Neuronal stem cell (in vitro differentiated cells): Measurements from ENCODE around the gene FTCDNL1.

Experiments
- DNase-seq: peaks from one replicate; pipeline ENCODE4 v3.0.0-alpha.2; 2013; ENCODE audit warnings: low spot score
- H2AFZ ChIP-seq: one replicate; pipeline ENCODE4 v1.6.1; 2013; ENCODE audit warnings: mild to moderate bottlenecking, low read length, inconsistent platforms
- H2AK5ac ChIP-seq: 2 replicates; pipeline ENCODE4 v1.6.1; 2013; ENCODE audit warnings: low read depth, mild to moderate bottlenecking, inconsistent platforms, low read length, moderate library complexity, mixed read lengths
- H2BK120ac ChIP-seq: 2 replicates; pipeline ENCODE4 v1.6.1; 2013; ENCODE audit warnings: low read depth, mild to moderate bottlenecking, inconsistent platforms, low read length, moderate library complexity, mixed read lengths
- H2BK12ac ChIP-seq: one replicate; pipeline ENCODE4 v1.6.1; 2013; ENCODE audit warnings: low read length, inconsistent platforms
- H2BK15ac ChIP-seq: 2 replicates; pipeline ENCODE4 v1.6.1; 2013; ENCODE audit warnings: mild to moderate bottlenecking, low read length, inconsistent platforms, mixed read lengths
- H2BK5ac ChIP-seq: one replicate; pipeline ENCODE4 v1.6.1; 2013; ENCODE audit warnings: inconsistent platforms, mild to moderate bottlenecking, low read length, moderate library complexity
- H3K14ac ChIP-seq: one replicate; pipeline ENCODE4 v1.6.1; 2013; ENCODE audit warnings: low read length, inconsistent platforms
- H3K18ac ChIP-seq: 2 replicates; pipeline ENCODE4 v1.6.1; 2013; ENCODE audit warnings: low read length, inconsistent platforms
- H3K23ac ChIP-seq: 2 replicates; pipeline ENCODE4 v1.6.1; 2013; ENCODE audit warnings: low read depth, mild to moderate bottlenecking, mixed read lengths, low read length, inconsistent platforms; ENCODE audit not compliant: poor library complexity
- H3K27ac ChIP-seq: replicated peaks from 3 replicates; pipeline ENCODE4 v1.5.1; 2013; ENCODE audit warnings: low read length, inconsistent platforms
- H3K27me3 ChIP-seq, 3 experiments: 2 replicates each; pipeline ENCODE4 v1.6.1; 2013; ENCODE audit warnings: low read length in 3 of 3, mild to moderate bottlenecking in 2 of 3, inconsistent platforms in 1 of 3, low read depth in 1 of 3, mixed read lengths in 1 of 3, moderate library complexity in 1 of 3; ENCODE audit not compliant: control insufficient read depth in 3 of 3, insufficient read depth in 3 of 3
- H3K36me3 ChIP-seq, 2 donors: replicated peaks in 1 of 2; 2 replicates each; pipeline ENCODE4 v1.6.1; 2013; ENCODE audit warnings: low read length in 2 of 2; ENCODE audit not compliant: control insufficient read depth in 2 of 2, insufficient read depth in 2 of 2
- H3K4ac ChIP-seq: 2 replicates; pipeline ENCODE4 v1.6.1; 2013; ENCODE audit warnings: inconsistent platforms, mild to moderate bottlenecking, low read length, moderate library complexity
- H3K4me1 ChIP-seq, 2 donors: 1 replicate in 1 of 2; 2 replicates in 1 of 2; pipeline ENCODE4 v1.6.1; 2013; ENCODE audit warnings: low read length in 2 of 2, low read depth in 1 of 2; ENCODE audit not compliant: control insufficient read depth in 2 of 2, insufficient read depth in 1 of 2
- H3K4me2 ChIP-seq: one replicate; pipeline ENCODE4 v1.6.1; 2013; ENCODE audit warnings: mild to moderate bottlenecking, low read length, inconsistent platforms; ENCODE audit not compliant: insufficient read depth, poor library complexity, severe bottlenecking
- H3K4me3 ChIP-seq, 2 donors: 2 replicates each; pipeline ENCODE4 v1.5.1; 2013; ENCODE audit warnings: low read length in 2 of 2, mild to moderate bottlenecking in 2 of 2, inconsistent platforms in 1 of 2, moderate library complexity in 1 of 2
- H3K79me1 ChIP-seq: one replicate; pipeline ENCODE4 v1.6.1; 2013; ENCODE audit warnings: low read depth, mild to moderate bottlenecking, inconsistent platforms, low read length, moderate library complexity
- H3K9ac ChIP-seq: one replicate; pipeline ENCODE4 v1.6.1; 2013; ENCODE audit warnings: mild to moderate bottlenecking, low read depth, low read length, inconsistent platforms; ENCODE audit not compliant: poor library complexity
- H3K9me3 ChIP-seq, 2 donors: replicated peaks in 1 of 2; 2 replicates each; pipeline versions ENCODE3 to v1.6.1; 2013; ENCODE audit warnings: low read length in 2 of 2, mild to moderate bottlenecking in 2 of 2, inconsistent platforms in 1 of 2, low read depth in 1 of 2, mixed read lengths in 1 of 2, moderate library complexity in 1 of 2; ENCODE audit not compliant: control insufficient read depth in 2 of 2, insufficient read depth in 1 of 2
- H4K8ac ChIP-seq: one replicate; pipeline ENCODE4 v1.6.1; 2013; ENCODE audit warnings: low read depth, mild to moderate bottlenecking, inconsistent platforms, low read length, moderate library complexity
- H4K91ac ChIP-seq: one replicate; pipeline ENCODE4 v1.6.1; 2013; ENCODE audit warnings: low read length, low read depth, mild to moderate bottlenecking, inconsistent platforms; ENCODE audit not compliant: poor library complexity
- WGBS, 2 donors: extraction: QIAGEN DNeasy Blood & Tissue Kit; methylation state at CpG; one replicate each; pipeline ENCODE4 v1.1.7; 2013; ENCODE audit warnings: missing lambda C conversion rate in 2 of 2, mixed read lengths in 1 of 2; ENCODE audit not compliant: insufficient read length in 2 of 2, insufficient replicate concordance in 1 of 2; ENCODE audit errors: extremely low coverage in 2 of 2; 5-methylcytosine and 5-hydroxymethylcytosine counted together

The FTCDNL1 gene

GRCh38 chr2:199717587-199717907, 133.4 kb downstream of the FTCDNL1 start:
- H3K9ac ChIP-seq = no peak overlapping the region
- H3K4ac ChIP-seq = no peak overlapping the region

GRCh38 chr2:199716807-199717586, 134.0 kb downstream of the FTCDNL1 start:
- Histone ChIP-seq H2BK120ac (no peak overlapping the region), H3K27ac (no peak overlapping the region), H2AFZ (no peak overlapping the region), H4K8ac (no peak overlapping the region), H2BK12ac (no peak overlapping the region), H3K4me3 (no peak overlapping the region), H3K36me3 (no peaks in the 10 kb centered on the region), H2AK5ac (no peak overlapping the region), H2BK5ac (no peak overlapping the region), H3K9me3 (no peaks in the 10 kb centered on the region), H3K23ac (no peak overlapping the region), H3K18ac (no peak overlapping the region), H3K9ac (no peak overlapping the region), H3K4me2 (no peak overlapping the region), H2BK15ac (no peak overlapping the region), H4K91ac (no peak overlapping the region), H3K79me1 (no peaks in the 10 kb centered on the region), H3K4ac (no peak overlapping the region), H3K27me3 (no peaks in the 10 kb centered on the region), H3K4me1 (no peaks in the 10 kb centered on the region), H3K14ac (no peak overlapping the region)
- WGBS, 2 donors = no CpG with 5 or more reads among the region's 4 CpGs
- no peak for DNase-seq

More at GRCh38 chr2:199717587-199717907, 133.4 kb downstream of the FTCDNL1 start:
- H2BK15ac ChIP-seq = no peak overlapping the region
- H2BK5ac ChIP-seq = no peak overlapping the region
- H3K27ac ChIP-seq = no peak overlapping the region
- no peaks in the 10 kb centered on the region for H3K9me3 ChIP-seq
- H3K36me3 ChIP-seq = no peaks in the 10 kb centered on the region
- DNase-seq = no peak
- no peak overlapping the region for H2AK5ac ChIP-seq
- H3K23ac ChIP-seq = no peak overlapping the region
- H3K79me1 ChIP-seq = no peaks in the 10 kb centered on the region
- H2BK120ac ChIP-seq = no peak overlapping the region
- no peak overlapping the region for H4K91ac ChIP-seq
- no peaks in the 10 kb centered on the region for H3K4me1 ChIP-seq
- no peak overlapping the region for H2AFZ ChIP-seq
- H3K18ac ChIP-seq = no peak overlapping the region
- H3K27me3 ChIP-seq = no peaks in the 10 kb centered on the region
- no peak overlapping the region for H3K14ac ChIP-seq
- H3K4me2 ChIP-seq = no peak overlapping the region
- H3K4me3 ChIP-seq = no peak overlapping the region
- H2BK12ac ChIP-seq = no peak overlapping the region
- no peak overlapping the region for H4K8ac ChIP-seq

GRCh38 chr2:199713746-199714145, 137.2 kb downstream of the FTCDNL1 start:
- H4K8ac ChIP-seq = no peak overlapping the region
- no peak overlapping the region for H3K4ac ChIP-seq
- H3K27me3 ChIP-seq = no peaks in the 10 kb centered on the region
- H3K23ac ChIP-seq = no peak overlapping the region
- H3K14ac ChIP-seq = no peak overlapping the region
- no peak overlapping the region for H2BK15ac ChIP-seq
- H4K91ac ChIP-seq = no peak overlapping the region
- DNase-seq = no peak
- no peak overlapping the region for H3K9ac ChIP-seq
- H3K36me3 ChIP-seq = no peaks in the 10 kb centered on the region
- H3K4me2 ChIP-seq = no peak overlapping the region
- H3K18ac ChIP-seq = no peak overlapping the region
- no peak overlapping the region for H2AFZ ChIP-seq
- H3K4me1 ChIP-seq = no peaks in the 10 kb centered on the region
- H2AK5ac ChIP-seq = no peak overlapping the region
- H2BK5ac ChIP-seq = no peak overlapping the region
- no peak overlapping the region for H2BK120ac ChIP-seq
- WGBS, 2 donors = no CpG with 5 or more reads among the region's 2 CpGs
- no peak overlapping the region for H2BK12ac ChIP-seq
- H3K4me3 ChIP-seq = no peak overlapping the region
- H3K79me1 ChIP-seq = no peaks in the 10 kb centered on the region
- no peak overlapping the region for H3K27ac ChIP-seq
- H3K9me3 ChIP-seq = no peaks in the 10 kb centered on the region

GRCh38 chr2:199710551-199710950, 140.4 kb downstream of the FTCDNL1 start:
- WGBS, 2 donors = no CpG with 5 or more reads among the region's 1 CpG
- Histone ChIP-seq H3K23ac (no peak overlapping the region), H3K79me1 (no peaks in the 10 kb centered on the region)

More at GRCh38 chr2:199710551-199710950, 140.4 kb downstream of the FTCDNL1 start:
- H4K91ac ChIP-seq = no peak overlapping the region
- H4K8ac ChIP-seq = no peak overlapping the region
- H3K36me3 ChIP-seq = no peaks in the 10 kb centered on the region
- H3K18ac ChIP-seq = no peak overlapping the region
- H2BK120ac ChIP-seq = no peak overlapping the region
- H3K4ac ChIP-seq = no peak overlapping the region
- H2BK15ac ChIP-seq = no peak overlapping the region
- no peak for DNase-seq
- H3K4me2 ChIP-seq = no peak overlapping the region
- H3K4me1 ChIP-seq = no peaks in the 10 kb centered on the region
- no peak overlapping the region for H2AFZ ChIP-seq
- H3K9me3 ChIP-seq = no peaks in the 10 kb centered on the region
- no peaks in the 10 kb centered on the region for H3K27me3 ChIP-seq
- H2AK5ac ChIP-seq = no peak overlapping the region
- H3K4me3 ChIP-seq = no peak overlapping the region
- no peak overlapping the region for H2BK12ac ChIP-seq
- H3K14ac ChIP-seq = no peak overlapping the region
- H3K9ac ChIP-seq = no peak overlapping the region
- H3K27ac ChIP-seq = no peak overlapping the region
- H2BK5ac ChIP-seq = no peak overlapping the region
